DND-41 (cell line): ENCODE data around the gene ALDH1A1.

Experiments used
- ATAC-seq: fragments of 200-7000 bp; cut with Tn5 transposase; 3 replicates; pipeline ENCODE4 v1.9.1; 2021; ENCODE audit warnings: low read depth; ENCODE audit not compliant: insufficient read depth
- DNase-seq: peaks from one replicate; pipeline ENCODE4 v3.0.0-alpha.2; 2020
- H2AFZ ChIP-seq: 2 replicates; pipeline ENCODE4 v1.6.0; 2012; ENCODE audit warnings: low read depth, low read length
- H3K27ac ChIP-seq: 2 replicates; pipeline ENCODE4 v1.5.1; 2012; ENCODE audit warnings: low read length, inconsistent platforms
- H3K27me3 ChIP-seq: fragments of 200-600 bp; sonication (generic); 2 replicates; pipeline ENCODE4 v1.6.0; 2012; ENCODE audit warnings: low read length, mild to moderate bottlenecking, inconsistent platforms; ENCODE audit not compliant: insufficient read depth, poor library complexity
- H3K36me3 ChIP-seq: 2 replicates; pipeline ENCODE4 v1.5.1; 2012; ENCODE audit warnings: low read length, inconsistent platforms; ENCODE audit not compliant: insufficient read depth
- H3K4me1 ChIP-seq: 2 replicates; pipeline ENCODE4 v1.5.1; 2012; ENCODE audit warnings: mild to moderate bottlenecking, low read length; ENCODE audit not compliant: insufficient read depth
- H3K4me2 ChIP-seq: 2 replicates; pipeline ENCODE4 v1.6.0; 2012; ENCODE audit warnings: mild to moderate bottlenecking, moderate library complexity, low read length, inconsistent platforms; ENCODE audit not compliant: insufficient read depth
- H3K4me3 ChIP-seq, 2 experiments: fragments of 200-600 bp in 1 of 2; shearing (Covaris generic) in 1 of 2; 2 replicates each; pipeline ENCODE4 v1.5.1; 2012 to 2016; ENCODE audit warnings: inconsistent platforms in 2 of 2, low read length in 2 of 2, mild to moderate bottlenecking in 2 of 2, low read depth in 1 of 2, moderate library complexity in 1 of 2
- H3K79me2 ChIP-seq: 2 replicates; pipeline ENCODE4 v1.6.0; 2012; ENCODE audit warnings: low read length, inconsistent platforms; ENCODE audit not compliant: insufficient read depth
- H3K9ac ChIP-seq: 2 replicates; pipeline ENCODE4 v1.6.0; 2012; ENCODE audit warnings: low read depth, mild to moderate bottlenecking, inconsistent platforms, low read length, moderate library complexity
- H3K9me3 ChIP-seq: 2 replicates; pipeline ENCODE4 v1.5.1; 2012; ENCODE audit warnings: low read length, moderate library complexity, mild to moderate bottlenecking, inconsistent platforms; ENCODE audit not compliant: insufficient read depth, severe bottlenecking
- H4K20me1 ChIP-seq: 2 replicates; pipeline ENCODE4 v1.6.0; 2012; ENCODE audit warnings: low read length; ENCODE audit not compliant: insufficient read depth
- CTCF ChIP-seq: IDR thresholded peaks from 2 replicates; pipeline ENCODE4 v1.5.1; 2012; ENCODE audit warnings: borderline replicate concordance, low read length, moderate library complexity, mild to moderate bottlenecking; ENCODE audit not compliant: poor library complexity, severe bottlenecking; ENCODE audit errors: extremely low read depth
- EZH2 ChIP-seq: IDR thresholded peaks from 3 replicates; pipeline ENCODE4 v1.6.1; 2012; ENCODE audit warnings: borderline replicate concordance, low read depth, mild to moderate bottlenecking, moderate library complexity, low read length, inconsistent platforms; ENCODE audit not compliant: severe bottlenecking

The ALDH1A1 gene

GRCh38 chr9:72986522-72987116 lies 33.8 kb upstream of the ALDH1A1 start:
- no peaks in the 10 kb centered on the region for H3K79me2 ChIP-seq
- H3K4me3 ChIP-seq: no peak overlapping the region
- H3K4me1 ChIP-seq: no peaks in the 10 kb centered on the region
- DNase-seq (no peak), ATAC-seq (no peak)
- H3K9me3 ChIP-seq: no peaks in the 10 kb centered on the region
- H4K20me1 ChIP-seq: no peaks in the 10 kb centered on the region
- no peaks in the 10 kb centered on the region for H3K27me3 ChIP-seq
- no peak overlapping the region for H3K9ac ChIP-seq
- TF ChIP-seq EZH2: no peak
- no peak for TF ChIP-seq CTCF
- no peak overlapping the region for H3K4me2 ChIP-seq
- H3K27ac ChIP-seq: no peak overlapping the region
- H3K36me3 ChIP-seq: no peaks in the 10 kb centered on the region
- no peak overlapping the region for H2AFZ ChIP-seq

GRCh38 chr9:72985746-72986145 lies 32.9 kb upstream of the ALDH1A1 start:
- no peaks in the 10 kb centered on the region for H3K36me3 ChIP-seq
- H3K9ac ChIP-seq: no peak overlapping the region
- H3K9me3 ChIP-seq: no peaks in the 10 kb centered on the region
- no peak overlapping the region for H2AFZ ChIP-seq
- TF ChIP-seq EZH2: no peak
- TF ChIP-seq CTCF: no peak
- H3K79me2 ChIP-seq: no peaks in the 10 kb centered on the region
- H3K27me3 ChIP-seq: no peaks in the 10 kb centered on the region
- H3K4me3 ChIP-seq: no peak overlapping the region
- H3K4me1 ChIP-seq: no peaks in the 10 kb centered on the region
- H3K4me2 ChIP-seq: no peak overlapping the region
- no peak overlapping the region for H3K27ac ChIP-seq
- no peaks in the 10 kb centered on the region for H4K20me1 ChIP-seq
- DNase-seq (no peak), ATAC-seq (no peak)

GRCh38 chr9:72984991-72985390 lies 32.1 kb upstream of the ALDH1A1 start:
- H3K4me1 ChIP-seq: no peaks in the 10 kb centered on the region
- H3K27ac ChIP-seq: no peak overlapping the region
- H3K4me2 ChIP-seq: no peak overlapping the region
- no peaks in the 10 kb centered on the region for H3K36me3 ChIP-seq
- no peaks in the 10 kb centered on the region for H4K20me1 ChIP-seq
- H3K79me2 ChIP-seq: no peaks in the 10 kb centered on the region
- H2AFZ ChIP-seq: no peak overlapping the region
- no peak for ATAC-seq
- no peaks in the 10 kb centered on the region for H3K27me3 ChIP-seq
- no peak overlapping the region for H3K4me3 ChIP-seq
- no peak overlapping the region for H3K9ac ChIP-seq
- DNase-seq: no peak
- no peaks in the 10 kb centered on the region for H3K9me3 ChIP-seq
- TF ChIP-seq CTCF: no peak
- no peak for TF ChIP-seq EZH2
